ENCODE data around the gene CTCFL. TPM values are rescaled to one million over a fixed set of nuclear protein-coding genes. Genes with fewer than 3 reads are reported as not detected.

CTCFL gene
- total RNA-seq, 1 experiment from 2014 or later, result 0.90 TPM

GRCh38 chr20:57504411-57504810 is 20.5 kb downstream of the CTCFL start:
- no peaks in the 10 kb centered on the region for H3K27me3 ChIP-seq (replicated peaks; ENCODE audit: insufficient read depth, low read depth, low read length, poor library complexity)
- no peaks in the 10 kb centered on the region for H3K9me3 ChIP-seq (ENCODE audit: low read depth, low read length, poor library complexity, severe bottlenecking)
- CTCF ChIA-PET, result no interaction called here
- POLR2A ChIA-PET (ENCODE audit: low non-redundant PET), result interaction anchor here (0.7 kb wide), 1 partner anchor 220 kb away, joined by 4 read pairs; no protein-coding TSS in a partner anchor
- intact Hi-C loops (cut with micrococcal nuclease; ENCODE audit: unreplicated experiment), result no loop called here
- H3K4me3 ChIP-seq (ENCODE audit: low read depth, low read length, poor library complexity, severe bottlenecking), result no peak overlapping the region
- H3K27ac ChIP-seq (ENCODE audit: low read depth, low read length, poor library complexity, severe bottlenecking), result no peak overlapping the region
- no TSS peak for BruUV-seq (replicated peaks)
- no peaks in the 10 kb centered on the region for H3K36me3 ChIP-seq (ENCODE audit: insufficient read depth, low read length, poor library complexity, severe bottlenecking)
- no peaks in the 10 kb centered on the region for H3K4me1 ChIP-seq (ENCODE audit: insufficient read depth, low read length, poor library complexity, severe bottlenecking)
- DNase-seq (ENCODE audit: low spot score), result no peak
- TF ChIP-seq CTCF (conservative IDR thresholded peaks at IDR 0.05; ENCODE audit: low read depth, low read length), result no peak
- no peak for TF ChIP-seq EZH2 (IDR thresholded peaks at IDR 0.05; ENCODE audit: borderline replicate concordance, low read depth, low read length, poor library complexity, severe bottlenecking)

- Histone ChIP-seq H3K27ac (ENCODE audit: low read depth, low read length, poor library complexity, severe bottlenecking) (no peak overlapping the region), H3K4me3 (ENCODE audit: low read depth, low read length, poor library complexity, severe bottlenecking) (no peak overlapping the region), H3K4me1 (ENCODE audit: insufficient read depth, low read length, poor library complexity, severe bottlenecking) (peaks cover 5% of the 10 kb centered on the region), H3K27me3 (replicated peaks; ENCODE audit: insufficient read depth, low read depth, low read length, poor library complexity) (no peaks in the 10 kb centered on the region), H3K36me3 (ENCODE audit: insufficient read depth, low read length, poor library complexity, severe bottlenecking) (no peaks in the 10 kb centered on the region), H3K9me3 (ENCODE audit: low read depth, low read length, poor library complexity, severe bottlenecking) (no peaks in the 10 kb centered on the region)
- ChIA-PET POLR2A (ENCODE audit: low non-redundant PET) (no interaction called here), CTCF (no interaction called here)
- DNase-seq (ENCODE audit: low spot score), result no peak
- intact Hi-C loops (cut with micrococcal nuclease; ENCODE audit: unreplicated experiment), result no loop called here
- TF ChIP-seq EZH2 (IDR thresholded peaks at IDR 0.05; ENCODE audit: borderline replicate concordance, low read depth, low read length, poor library complexity, severe bottlenecking) (no peak), CTCF (conservative IDR thresholded peaks at IDR 0.05; ENCODE audit: low read depth, low read length) (no peak)
- BruUV-seq (replicated peaks), result no TSS peak
Observed at GRCh38 chr20:57503035-57503658, 21.8 kb downstream of the CTCFL start.

GRCh38 chr20:57502336-57502700 is 22.6 kb downstream of the CTCFL start:
- CTCF ChIA-PET, result no interaction called here
- Histone ChIP-seq H3K4me3 (ENCODE audit: low read depth, low read length, poor library complexity, severe bottlenecking) (no peak overlapping the region), H3K27me3 (replicated peaks; ENCODE audit: insufficient read depth, low read depth, low read length, poor library complexity) (peaks cover 4% of the 10 kb centered on the region), H3K4me1 (ENCODE audit: insufficient read depth, low read length, poor library complexity, severe bottlenecking) (peaks cover 5% of the 10 kb centered on the region), H3K36me3 (ENCODE audit: insufficient read depth, low read length, poor library complexity, severe bottlenecking) (no peaks in the 10 kb centered on the region), H3K9me3 (ENCODE audit: low read depth, low read length, poor library complexity, severe bottlenecking) (no peaks in the 10 kb centered on the region), H3K27ac (ENCODE audit: low read depth, low read length, poor library complexity, severe bottlenecking) (no peak overlapping the region)
- no peak for TF ChIP-seq CTCF (conservative IDR thresholded peaks at IDR 0.05; ENCODE audit: low read depth, low read length)
- TF ChIP-seq EZH2 (IDR thresholded peaks at IDR 0.05; ENCODE audit: borderline replicate concordance, low read depth, low read length, poor library complexity, severe bottlenecking), result no peak
- intact Hi-C loops (cut with micrococcal nuclease; ENCODE audit: unreplicated experiment), result no loop called here
- POLR2A ChIA-PET (ENCODE audit: low non-redundant PET), result no interaction called here
- no TSS peak for BruUV-seq (replicated peaks)
- DNase-seq (ENCODE audit: low spot score), result no peak

All from A673 (cell line).